H9 (cell line): ENCODE measurements around the gene SCGB1A1. TPM values are rescaled to one million over a fixed set of nuclear protein-coding genes. Genes with fewer than 3 reads are reported as not detected.

ENCODE experiments used
- DNase-seq: peaks from one replicate; pipeline ENCODE4 v3.0.0-alpha.2; 2017
- H2AFZ ChIP-seq: one replicate; pipeline ENCODE4 v1.6.1; 2013; ENCODE audit warnings: mild to moderate bottlenecking, low read length, control low read depth, moderate library complexity
- H2AK5ac ChIP-seq: 2 replicates; pipeline ENCODE4 v1.6.1; 2013; ENCODE audit warnings: low read length, control low read depth, mixed read lengths; ENCODE audit not compliant: insufficient read length
- H2BK120ac ChIP-seq: one replicate; pipeline ENCODE4 v1.6.1; 2013; ENCODE audit warnings: low read depth, mild to moderate bottlenecking, low read length, control low read depth, inconsistent platforms; ENCODE audit not compliant: poor library complexity, severe bottlenecking
- H2BK12ac ChIP-seq: 2 replicates; pipeline ENCODE4 v1.6.1; 2013; ENCODE audit warnings: low read length, control low read depth, mixed read lengths, low read depth; ENCODE audit not compliant: insufficient read length
- H2BK15ac ChIP-seq: 2 replicates; pipeline ENCODE4 v1.6.1; 2013; ENCODE audit warnings: low read depth, low read length, control low read depth
- H2BK20ac ChIP-seq: one replicate; pipeline ENCODE4 v1.6.1; 2013; ENCODE audit warnings: low read depth, mild to moderate bottlenecking, low read length, control low read depth, inconsistent platforms; ENCODE audit not compliant: poor library complexity, severe bottlenecking
- H2BK5ac ChIP-seq: 2 replicates; pipeline ENCODE4 v1.6.1; 2013; ENCODE audit warnings: low read length, control low read depth, mixed read lengths; ENCODE audit not compliant: insufficient read length
- H3K14ac ChIP-seq: 2 replicates; pipeline ENCODE4 v1.6.1; 2013; ENCODE audit warnings: low read length, control low read depth; ENCODE audit not compliant: insufficient read depth
- H3K18ac ChIP-seq: 2 replicates; pipeline ENCODE4 v1.6.1; 2013; ENCODE audit warnings: low read depth, mild to moderate bottlenecking, mixed read lengths, low read length, control low read depth; ENCODE audit not compliant: insufficient read length
- H3K23ac ChIP-seq: 2 replicates; pipeline ENCODE4 v1.6.1; 2013; ENCODE audit warnings: low read length, control low read depth, mixed read lengths, low read depth; ENCODE audit not compliant: insufficient read length
- H3K23me2 ChIP-seq: 2 replicates; pipeline ENCODE4 v1.6.1; 2013; ENCODE audit warnings: low read depth, mild to moderate bottlenecking, mixed read lengths, low read length, control low read depth; ENCODE audit not compliant: insufficient read length, poor library complexity, severe bottlenecking
- H3K27ac ChIP-seq: 2 replicates; pipeline ENCODE4 v1.5.1; 2013; ENCODE audit warnings: low read length, control low read depth, mixed read lengths, low read depth; ENCODE audit not compliant: insufficient read length
- H3K27me3 ChIP-seq: 2 replicates; pipeline ENCODE4 v1.6.1; 2013; ENCODE audit warnings: low read length, control low read depth, inconsistent platforms; ENCODE audit not compliant: insufficient read depth
- H3K4ac ChIP-seq: 2 replicates; pipeline ENCODE4 v1.6.1; 2013; ENCODE audit warnings: low read depth, mild to moderate bottlenecking, control low read depth, inconsistent platforms, low read length, moderate library complexity
- H3K4me1 ChIP-seq: 2 replicates; pipeline ENCODE4 v1.6.1; 2013; ENCODE audit warnings: low read length, control low read depth, inconsistent platforms; ENCODE audit not compliant: insufficient read depth
- H3K4me2 ChIP-seq: 2 replicates; pipeline ENCODE4 v1.6.1; 2013; ENCODE audit warnings: low read length, control low read depth, mixed read lengths; ENCODE audit not compliant: insufficient read length, insufficient read depth
- H3K56ac ChIP-seq: 2 replicates; pipeline ENCODE4 v1.6.1; 2013; ENCODE audit warnings: low read depth, mild to moderate bottlenecking, mixed read lengths, low read length, control low read depth; ENCODE audit not compliant: insufficient read length
- H3K79me1 ChIP-seq: 2 replicates; pipeline ENCODE4 v1.6.1; 2013; ENCODE audit warnings: low read depth, mild to moderate bottlenecking, moderate library complexity, low read length, control low read depth, inconsistent platforms; ENCODE audit not compliant: insufficient read depth, poor library complexity, severe bottlenecking
- H3K79me2 ChIP-seq: 2 replicates; pipeline ENCODE4 v1.6.1; 2013; ENCODE audit warnings: low read length, control low read depth, inconsistent platforms; ENCODE audit not compliant: insufficient read depth
- H3K9ac ChIP-seq: 2 replicates; pipeline ENCODE4 v1.6.1; 2013; ENCODE audit warnings: low read length, control low read depth, mixed read lengths; ENCODE audit not compliant: insufficient read length; ENCODE audit errors: extremely low read depth
- H3K9me3 ChIP-seq: one replicate; pipeline ENCODE4 v1.6.1; 2013; ENCODE audit warnings: low read depth, low read length, inconsistent platforms; ENCODE audit not compliant: control insufficient read depth
- H3T11ph ChIP-seq: one replicate; pipeline ENCODE4 v1.6.1; 2013; ENCODE audit warnings: mild to moderate bottlenecking, low read length, control low read depth, inconsistent platforms
- H4K20me1 ChIP-seq: one replicate; pipeline ENCODE4 v1.6.1; 2013; ENCODE audit not compliant: control insufficient read depth, insufficient read length, insufficient read depth
- H4K5ac ChIP-seq: 2 replicates; pipeline ENCODE4 v1.6.1; 2013; ENCODE audit warnings: low read depth, mild to moderate bottlenecking, mixed read lengths, low read length, control low read depth; ENCODE audit not compliant: insufficient read length
- H4K8ac ChIP-seq: replicated peaks from 2 replicates; pipeline ENCODE4 v1.6.1; 2013; ENCODE audit warnings: low read length, control low read depth, mixed read lengths, low read depth; ENCODE audit not compliant: insufficient read length
- H4K91ac ChIP-seq: 2 replicates; pipeline ENCODE4 v1.6.1; 2013; ENCODE audit warnings: low read depth, mild to moderate bottlenecking, moderate library complexity, mixed read lengths, low read length, control low read depth; ENCODE audit not compliant: insufficient read length
- H3K27ac Mint-ChIP-seq, 3 experiments: 2 replicates in 2 of 3; 3 replicates in 1 of 3; pipeline ENCODE4 v1.8.0; 2020 to 2021; ENCODE audit warnings: mixed read lengths in 3 of 3, mild to moderate bottlenecking in 1 of 3, moderate library complexity in 1 of 3
- H3K27me3 Mint-ChIP-seq: 2 replicates; pipeline ENCODE4 v1.8.0; 2021; ENCODE audit warnings: low read depth, mild to moderate bottlenecking, moderate library complexity, mixed read lengths
- H3K36me3 Mint-ChIP-seq, 3 experiments: 2 replicates in 2 of 3; 3 replicates in 1 of 3; pipeline ENCODE4 v1.8.0; 2020 to 2021; ENCODE audit warnings: low read depth in 3 of 3, mixed read lengths in 3 of 3; ENCODE audit not compliant: insufficient read depth in 1 of 3
- H3K4me1 Mint-ChIP-seq, 2 experiments: 2 replicates each; pipeline ENCODE4 v1.8.0; 2020; ENCODE audit warnings: mixed read lengths in 2 of 2
- H3K4me3 Mint-ChIP-seq, 2 experiments: 2 replicates in 1 of 2; 3 replicates in 1 of 2; pipeline ENCODE4 v1.8.0; 2020 to 2021; ENCODE audit warnings: mild to moderate bottlenecking in 2 of 2, mixed read lengths in 2 of 2, moderate library complexity in 1 of 2
- H3K9me3 Mint-ChIP-seq, 2 experiments: 2 replicates in 1 of 2; 3 replicates in 1 of 2; pipeline ENCODE4 v1.8.0; 2020; ENCODE audit warnings: mild to moderate bottlenecking in 2 of 2, mixed read lengths in 2 of 2, moderate library complexity in 1 of 2
- CTCF ChIP-seq: fragments of 200-600 bp; sonication (generic); conservative IDR thresholded peaks from 3 replicates; pipeline ENCODE4 v1.8.0; 2021; ENCODE audit warnings: antibody characterized with exemption, mild to moderate bottlenecking
- WGBS: extraction: QIAGEN DNeasy Blood & Tissue Kit; methylation state at CpG from one replicate; pipeline ENCODE4 v1.1.7; 2013; ENCODE audit warnings: missing lambda C conversion rate, low lambda C conversion rate, mixed read lengths; ENCODE audit not compliant: insufficient read length; ENCODE audit errors: extremely low coverage; 5-methylcytosine and 5-hydroxymethylcytosine counted together
- total RNA-seq: library from RNA; stranded (reverse); gene quantifications from 2 replicates; pipeline ENCODE4 v1.2.1, GENCODE V29; 2021

The SCGB1A1 gene
- total RNA-seq, 1 experiment from 2014 or later: not detected

GRCh38 chr11:62463121-62463542 lies 44.3 kb downstream of the SCGB1A1 start:
- Mint-ChIP-seq H3K27me3 (peaks cover 4% of the 10 kb centered on the region; the same call in 1 of the 2 replicates), H3K36me3 (no peaks in the 10 kb centered on the region), H3K27ac (no peak overlapping the region), H3K9me3 (no peaks in the 10 kb centered on the region), H3K4me3 (no peak overlapping the region), H3K4me1 (peaks cover 0 to 7% of the 10 kb centered on the region in 2 experiments; a peak in 1 of 4 replicates)
- no peak overlapping the region for H3K14ac ChIP-seq
- H3K4me1 ChIP-seq: no peaks in the 10 kb centered on the region
- H2AFZ ChIP-seq: no peak overlapping the region
- no CpG with 5 or more reads among the region's 6 CpGs for WGBS
- no peaks in the 10 kb centered on the region for H3K79me1 ChIP-seq
- no peaks in the 10 kb centered on the region for H4K20me1 ChIP-seq
- H3K27me3 ChIP-seq: no peaks in the 10 kb centered on the region
- DNase-seq: no peak
- no peaks in the 10 kb centered on the region for H3K9me3 ChIP-seq
- no peak overlapping the region for H3T11ph ChIP-seq
- no peak overlapping the region for H3K18ac ChIP-seq
- H4K91ac ChIP-seq: no peak overlapping the region
- no peak overlapping the region; the same call in 1 of the 2 replicates for H2BK15ac ChIP-seq
- no peaks in the 10 kb centered on the region for H3K79me2 ChIP-seq
- H2BK20ac ChIP-seq: no peak overlapping the region
- no peak overlapping the region for H3K9ac ChIP-seq
- no peak overlapping the region for H3K23ac ChIP-seq
- no peak overlapping the region for H2BK5ac ChIP-seq
- no peaks in the 10 kb centered on the region for H3K23me2 ChIP-seq
- no peak overlapping the region for H2BK12ac ChIP-seq
- no peak overlapping the region for H2AK5ac ChIP-seq
- no peak for TF ChIP-seq CTCF
- no peak overlapping the region for H4K8ac ChIP-seq
- no peak overlapping the region for H3K27ac ChIP-seq
- H3K4ac ChIP-seq: no peak overlapping the region
- H3K4me2 ChIP-seq: no peak overlapping the region
- H3K56ac ChIP-seq: no peak overlapping the region
- no peak overlapping the region for H2BK120ac ChIP-seq
- H4K5ac ChIP-seq: peak overlapping the region; percentile 72
